OCI-LY1 (cell line): Measurements from ENCODE around the gene CLEC12A.

Experiments used
- H2AFZ ChIP-seq: fragments of 200-600 bp; sonication (generic), shearing (Covaris generic); 2 replicates; pipeline ENCODE4 v1.6.0; 2014; ENCODE audit warnings: antibody characterized with exemption, mild to moderate bottlenecking, low read length
- H3F3A ChIP-seq: fragments of 200-600 bp; sonication (generic), shearing (Covaris generic); 2 replicates; pipeline ENCODE4 v1.6.0; 2014; ENCODE audit warnings: mild to moderate bottlenecking, antibody characterized with exemption, low read length, moderate library complexity; ENCODE audit not compliant: insufficient read depth
- H3K27ac ChIP-seq: fragments of 200-600 bp; sonication (generic); 2 replicates; pipeline ENCODE4 v1.5.1; 2014; ENCODE audit warnings: low read length, mixed run types, mild to moderate bottlenecking, low read depth; ENCODE audit not compliant: poor library complexity, severe bottlenecking
- H3K27me3 ChIP-seq: fragments of 200-600 bp; sonication (generic); 2 replicates; pipeline ENCODE4 v1.6.0; 2014; ENCODE audit warnings: antibody characterized with exemption, mild to moderate bottlenecking, low read length, moderate library complexity; ENCODE audit not compliant: insufficient read depth
- H3K36me3 ChIP-seq: fragments of 200-600 bp; sonication (generic); 2 replicates; pipeline ENCODE4 v1.6.1; 2014; ENCODE audit warnings: mild to moderate bottlenecking, antibody characterized with exemption, low read length, moderate library complexity, mixed read lengths; ENCODE audit not compliant: insufficient read depth
- H3K4me1 ChIP-seq: fragments of 200-600 bp; sonication (generic); 2 replicates; pipeline ENCODE4 v1.5.1; 2014; ENCODE audit warnings: mild to moderate bottlenecking, low read length, moderate library complexity; ENCODE audit not compliant: insufficient read depth, severe bottlenecking
- H3K4me2 ChIP-seq: fragments of 200-600 bp; sonication (generic), shearing (Covaris generic); 2 replicates; pipeline ENCODE4 v1.6.1; 2014; ENCODE audit warnings: low read length
- H3K4me3 ChIP-seq: fragments of 200-600 bp; sonication (generic); 2 replicates; pipeline ENCODE4 v1.5.1; 2014; ENCODE audit warnings: low read length, low read depth, mild to moderate bottlenecking, mixed read lengths; ENCODE audit not compliant: poor library complexity, severe bottlenecking
- H3K79me2 ChIP-seq: fragments of 200-600 bp; shearing (Covaris generic); 2 replicates; pipeline ENCODE4 v1.6.1; 2016; ENCODE audit warnings: mixed run types, low read length, mixed read lengths; ENCODE audit not compliant: insufficient read depth
- H3K9ac ChIP-seq: fragments of 200-600 bp; sonication (generic), shearing (Covaris generic); 2 replicates; pipeline ENCODE4 v1.6.1; 2014; ENCODE audit warnings: mild to moderate bottlenecking, low read length, mixed read lengths
- H3K9me2 ChIP-seq: fragments of 200-600 bp; sonication (generic), shearing (Covaris generic); 2 replicates; pipeline ENCODE4 v1.6.1; 2014; ENCODE audit warnings: low read depth, mild to moderate bottlenecking, low read length, mixed read lengths
- H3K9me3 ChIP-seq: fragments of 200-600 bp; shearing (Covaris generic); 2 replicates; pipeline ENCODE4 v1.6.1; 2014; ENCODE audit warnings: low read length, mixed read lengths
- H4K20me1 ChIP-seq: fragments of 200-600 bp; sonication (generic), shearing (Covaris generic); 2 replicates; pipeline ENCODE4 v1.6.0; 2016; ENCODE audit warnings: mild to moderate bottlenecking, low read length; ENCODE audit not compliant: insufficient read depth
- CTCF ChIP-seq: fragments of 200-600 bp; sonication (generic), shearing (Covaris generic); IDR thresholded peaks from 2 replicates; pipeline ENCODE4 v1.5.1; 2017; ENCODE audit warnings: mild to moderate bottlenecking, antibody characterized with exemption, low read length, moderate library complexity, mixed read lengths
- EZH2 ChIP-seq: fragments of 200-600 bp; sonication (generic), shearing (Covaris generic); IDR thresholded peaks from 2 replicates; pipeline ENCODE4 v1.8.0; 2017; ENCODE audit warnings: borderline replicate concordance, mixed run types, mild to moderate bottlenecking, antibody characterized with exemption, low read length, moderate library complexity, mixed read lengths

The CLEC12A gene

GRCh38 chr12:9943240-9943639 is 28.0 kb upstream of the CLEC12A start:
- H3K4me2 ChIP-seq: no peak overlapping the region
- H3F3A ChIP-seq: no peaks in the 10 kb centered on the region
- H3K9me2 ChIP-seq: no peaks in the 10 kb centered on the region
- no peak overlapping the region for H3K27ac ChIP-seq
- H3K9ac ChIP-seq: no peak overlapping the region
- no peak for TF ChIP-seq CTCF
- TF ChIP-seq EZH2: no peak
- no peak overlapping the region for H2AFZ ChIP-seq
- no peaks in the 10 kb centered on the region for H4K20me1 ChIP-seq
- H3K9me3 ChIP-seq: no peaks in the 10 kb centered on the region
- H3K4me1 ChIP-seq: no peaks in the 10 kb centered on the region
- no peak overlapping the region for H3K4me3 ChIP-seq
- no peaks in the 10 kb centered on the region for H3K27me3 ChIP-seq
- no peaks in the 10 kb centered on the region for H3K79me2 ChIP-seq
- H3K36me3 ChIP-seq: no peaks in the 10 kb centered on the region

GRCh38 chr12:9944391-9944790 is 26.8 kb upstream of the CLEC12A start:
- H3F3A ChIP-seq: no peaks in the 10 kb centered on the region
- H3K79me2 ChIP-seq: no peaks in the 10 kb centered on the region
- H3K27me3 ChIP-seq: no peaks in the 10 kb centered on the region
- no peak overlapping the region for H3K9ac ChIP-seq
- no peaks in the 10 kb centered on the region for H3K4me1 ChIP-seq
- no peak for TF ChIP-seq CTCF
- TF ChIP-seq EZH2: no peak
- no peak overlapping the region for H3K4me2 ChIP-seq
- no peaks in the 10 kb centered on the region for H3K9me3 ChIP-seq
- H3K9me2 ChIP-seq: no peaks in the 10 kb centered on the region
- H3K27ac ChIP-seq: no peak overlapping the region
- no peak overlapping the region for H2AFZ ChIP-seq
- no peaks in the 10 kb centered on the region for H3K36me3 ChIP-seq
- no peak overlapping the region for H3K4me3 ChIP-seq
- H4K20me1 ChIP-seq: no peaks in the 10 kb centered on the region

- Histone ChIP-seq H3K36me3 (no peaks in the 10 kb centered on the region), H3K9me3 (no peaks in the 10 kb centered on the region), H3K9ac (no peak overlapping the region), H3K4me2 (no peak overlapping the region), H3K27me3 (no peaks in the 10 kb centered on the region), H3K79me2 (no peaks in the 10 kb centered on the region), H3F3A (no peaks in the 10 kb centered on the region), H3K4me3 (no peak overlapping the region), H2AFZ (no peak overlapping the region), H3K9me2 (no peaks in the 10 kb centered on the region), H3K27ac (no peak overlapping the region), H3K4me1 (no peaks in the 10 kb centered on the region), H4K20me1 (no peaks in the 10 kb centered on the region)
- no peak for TF ChIP-seq CTCF
- no peak for TF ChIP-seq EZH2
These were observed 23.5 kb upstream of the CLEC12A start for GRCh38 chr12:9947674-9948073.
